HCT116 (cell line): ENCODE results near the gene MGA. TPM values are rescaled to one million over a fixed set of nuclear protein-coding genes. Genes with fewer than 3 reads are reported as not detected.

Experiments
- ATAC-seq: fragments of 200-7000 bp; cut with Tn5 transposase; 2 replicates; pipeline ENCODE4 v1.9.1; 2020; ENCODE audit warnings: mild to moderate bottlenecking, moderate library complexity
- BruUV-seq: library from RNA; stranded (reverse); fragments of 400-500 nt; replicated peaks from 2 replicates; lab custom pipeline; 2021; lab: Mats Ljungman, UMichigan
- CTCF ChIA-PET: fragments of 300-600 bp; sonication (Branson Sonifier 250); formaldehyde crosslinking; loops from one replicate; lab custom pipeline; 2021; ENCODE audit warnings: antibody characterized with exemption; lab: Charles Lee
- POLR2A ChIA-PET: fragments of 300-600, 350-600 bp; sonication (Branson Sonifier 250); formaldehyde crosslinking; loops from one replicate; lab custom pipeline; 2021; ENCODE audit warnings: antibody characterized with exemption; lab: Charles Lee
- RAD21 ChIA-PET, 2 experiments: fragments of 300-600 bp; sonication (Branson Sonifier 250); formaldehyde crosslinking; loops; one replicate each; lab custom pipeline; 2023; ENCODE audit warnings: low total read pairs in 2 of 2; ENCODE audit not compliant: uncharacterized antibody in 2 of 2, unreplicated experiment in 2 of 2, low non-redundant PET in 1 of 2; lab: Charles Lee
- DNase-seq: peaks from one replicate; pipeline ENCODE4 v3.0.0-alpha.2; 2010; ENCODE audit warnings: low read depth, low spot score
- H2AFZ ChIP-seq: fragments of 200-600 bp; shearing (Covaris generic), sonication (generic); 2 replicates; pipeline ENCODE4 v1.6.1; 2017; ENCODE audit warnings: low read depth, mixed run types, mixed read lengths, antibody characterized with exemption, low read length; ENCODE audit not compliant: poor library complexity, severe bottlenecking
- H3K27ac ChIP-seq: 2 replicates; pipeline ENCODE4 v1.5.1; 2012; ENCODE audit warnings: low read depth, low read length
- H3K27me3 ChIP-seq: fragments of 200-600 bp; sonication (generic); 2 replicates; pipeline ENCODE4 v1.6.1; 2016; ENCODE audit warnings: mixed run types, low read length, mixed read lengths; ENCODE audit not compliant: insufficient read depth
- H3K36me3 ChIP-seq, 2 experiments: fragments of 200-500 bp in 1 of 2; fragments of 200-600 bp in 1 of 2; sonication (Bioruptor generic) in 1 of 2; sonication (generic) in 1 of 2; 2 replicates each; pipeline versions ENCODE4 v1.5.1 to v1.6.1; 2014 to 2016; ENCODE audit warnings: low read length in 2 of 2, inconsistent platforms in 1 of 2, mixed read lengths in 1 of 2, mixed run types in 1 of 2; ENCODE audit not compliant: insufficient read depth in 2 of 2, control insufficient read depth in 1 of 2
- H3K4me1 ChIP-seq, 2 experiments: fragments of 200-600 bp in 1 of 2; sonication (generic) in 1 of 2; 2 replicates each; pipeline versions ENCODE4 v1.5.1 to v1.6.1; 2012 to 2017; ENCODE audit warnings: low read length in 2 of 2, inconsistent platforms in 1 of 2, mild to moderate bottlenecking in 1 of 2, mixed read lengths in 1 of 2, mixed run types in 1 of 2, moderate library complexity in 1 of 2; ENCODE audit not compliant: insufficient read depth in 2 of 2, control insufficient read depth in 1 of 2
- H3K4me2 ChIP-seq: fragments of 200-600 bp; sonication (generic); 2 replicates; pipeline ENCODE4 v1.6.1; 2017; ENCODE audit warnings: mixed run types, low read length, mixed read lengths
- H3K4me3 ChIP-seq, 2 experiments: fragments of 200-600 bp in 1 of 2; sonication (generic) in 1 of 2; replicated peaks in 1 of 2; 2 replicates each; pipeline ENCODE4 v1.5.1; 2011 to 2016; ENCODE audit warnings: low read length in 2 of 2, control low read depth in 1 of 2, low read depth in 1 of 2, mild to moderate bottlenecking in 1 of 2, mixed read lengths in 1 of 2, mixed run types in 1 of 2
- H3K79me2 ChIP-seq: fragments of 200-600 bp; sonication (generic); 2 replicates; pipeline ENCODE4 v1.6.1; 2017; ENCODE audit warnings: mild to moderate bottlenecking, mixed run types, low read length, moderate library complexity, mixed read lengths; ENCODE audit not compliant: insufficient read depth
- H3K9ac ChIP-seq: fragments of 200-600 bp; sonication (generic); 2 replicates; pipeline ENCODE4 v1.6.1; 2016; ENCODE audit warnings: low read length, mixed read lengths
- H3K9me2 ChIP-seq: fragments of 200-600 bp; sonication (generic), shearing (Covaris generic); 2 replicates; pipeline ENCODE4 v1.6.1; 2017; ENCODE audit warnings: mixed run types, mild to moderate bottlenecking, moderate library complexity; ENCODE audit not compliant: insufficient read depth
- H3K9me3 ChIP-seq, 2 experiments: fragments of 200-500 bp in 1 of 2; fragments of 200-600 bp in 1 of 2; sonication (Bioruptor generic) in 1 of 2; sonication (generic) in 1 of 2; 2 replicates each; pipeline ENCODE4 v1.6.1; 2014 to 2017; ENCODE audit warnings: low read length in 2 of 2, mixed read lengths in 2 of 2, inconsistent platforms in 1 of 2, low read depth in 1 of 2, mild to moderate bottlenecking in 1 of 2, mixed run types in 1 of 2, moderate library complexity in 1 of 2; ENCODE audit not compliant: control insufficient read depth in 1 of 2, insufficient read depth in 1 of 2
- H4K20me1 ChIP-seq: fragments of 200-600 bp; sonication (generic), shearing (Covaris generic); 2 replicates; pipeline ENCODE4 v1.6.1; 2017; ENCODE audit warnings: mixed run types, mild to moderate bottlenecking, moderate library complexity; ENCODE audit not compliant: insufficient read depth
- ATF3 ChIP-seq: IDR thresholded peaks from 2 replicates; pipeline ENCODE4 v1.6.1; 2012
- CBX3 ChIP-seq: IDR thresholded peaks from 2 replicates; pipeline ENCODE4 v1.6.1; 2012; ENCODE audit warnings: low read depth
- EGR1 ChIP-seq: IDR thresholded peaks from 2 replicates; pipeline ENCODE4 v1.6.1; 2012; ENCODE audit warnings: low read depth
- FOSL1 ChIP-seq: IDR thresholded peaks from 2 replicates; pipeline ENCODE4 v1.6.1; 2012; ENCODE audit warnings: low read depth
- RAD21 ChIP-seq: IDR thresholded peaks from 2 replicates; pipeline ENCODE4 v1.6.1; 2012; ENCODE audit warnings: low read depth, mild to moderate bottlenecking
- SP1 ChIP-seq: IDR thresholded peaks from 2 replicates; pipeline ENCODE4 v1.6.1; 2012; ENCODE audit warnings: low read depth
- YY1 ChIP-seq: IDR thresholded peaks from 2 replicates; pipeline ENCODE4 v1.6.1; 2011; ENCODE audit warnings: low read length, low read depth, moderate library complexity, mild to moderate bottlenecking; ENCODE audit not compliant: insufficient replicate concordance; ENCODE audit errors: extremely low read depth
- ZBTB33 ChIP-seq: IDR thresholded peaks from 2 replicates; pipeline ENCODE4 v1.6.1; 2011; ENCODE audit warnings: mild to moderate bottlenecking, low read length, moderate library complexity; ENCODE audit not compliant: insufficient replicate concordance; ENCODE audit errors: extremely low read depth
- intact Hi-C: fragments of 100-400 bp; cut with micrococcal nuclease; formaldehyde crosslinking; loops from 2 replicates; pipeline ENCODE4 v1.10.0; 2022
- total RNA-seq: library from RNA; stranded (reverse); gene quantifications from one replicate; pipeline ENCODE4 v1.2.1, GENCODE V29; 2021; ENCODE audit not compliant: unreplicated experiment
- TF ChIP-seq, protein P1 (sequence below): IDR thresholded peaks from 2 replicates; pipeline ENCODE4 v1.6.1; 2012; ENCODE audit warnings: low read depth
- TF ChIP-seq, protein P2 (sequence below): IDR thresholded peaks from 2 replicates; pipeline ENCODE4 v1.6.1; 2012

The MGA gene
- total RNA-seq, 1 experiment from 2014 or later, result 28.9 TPM

DNA sequence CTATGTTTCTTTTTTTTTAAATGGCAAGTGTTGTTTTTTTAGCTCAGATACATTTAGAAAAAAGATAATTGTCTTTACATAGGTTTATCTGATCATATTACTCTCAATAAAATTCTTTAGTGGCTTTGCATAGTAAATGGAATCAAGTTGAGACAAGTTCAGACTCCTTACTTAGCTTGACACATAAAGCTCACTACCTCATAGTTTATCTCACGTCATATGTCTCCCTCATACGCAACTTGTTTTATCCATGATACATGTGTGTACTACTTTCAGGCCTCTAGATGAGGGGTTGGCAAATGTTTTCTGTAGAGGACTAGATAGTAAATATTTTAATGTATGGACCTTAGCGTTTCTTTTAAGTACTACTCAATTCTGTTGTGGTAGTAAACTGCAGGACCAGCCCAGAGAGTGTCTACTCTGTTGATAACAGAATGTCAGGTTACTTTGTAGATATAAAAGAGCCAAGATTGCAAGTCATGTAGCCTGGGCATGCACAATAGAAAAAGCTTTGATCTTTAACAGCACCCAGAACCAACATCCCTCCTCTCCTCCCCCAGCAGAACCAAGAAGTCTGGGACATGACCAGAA lies 28.2 kb upstream of the MGA start:
- DNase-seq (no peak), ATAC-seq (no peak)
- Histone ChIP-seq H3K9me3 (no peaks in the 10 kb centered on the region), H4K20me1 (no peaks in the 10 kb centered on the region), H3K27me3 (no peaks in the 10 kb centered on the region), H3K4me3 (no peak overlapping the region)
- POLR2A ChIA-PET, result no interaction called here
- TF ChIP-seq SP1 (no peak), FOSL1 (no peak), ZBTB33 (no peak), RAD21 (no peak), YY1 (no peak), CBX3 (no peak), ATF3 (no peak), EGR1 (no peak)
- TF ChIP-seq, protein P1, sequence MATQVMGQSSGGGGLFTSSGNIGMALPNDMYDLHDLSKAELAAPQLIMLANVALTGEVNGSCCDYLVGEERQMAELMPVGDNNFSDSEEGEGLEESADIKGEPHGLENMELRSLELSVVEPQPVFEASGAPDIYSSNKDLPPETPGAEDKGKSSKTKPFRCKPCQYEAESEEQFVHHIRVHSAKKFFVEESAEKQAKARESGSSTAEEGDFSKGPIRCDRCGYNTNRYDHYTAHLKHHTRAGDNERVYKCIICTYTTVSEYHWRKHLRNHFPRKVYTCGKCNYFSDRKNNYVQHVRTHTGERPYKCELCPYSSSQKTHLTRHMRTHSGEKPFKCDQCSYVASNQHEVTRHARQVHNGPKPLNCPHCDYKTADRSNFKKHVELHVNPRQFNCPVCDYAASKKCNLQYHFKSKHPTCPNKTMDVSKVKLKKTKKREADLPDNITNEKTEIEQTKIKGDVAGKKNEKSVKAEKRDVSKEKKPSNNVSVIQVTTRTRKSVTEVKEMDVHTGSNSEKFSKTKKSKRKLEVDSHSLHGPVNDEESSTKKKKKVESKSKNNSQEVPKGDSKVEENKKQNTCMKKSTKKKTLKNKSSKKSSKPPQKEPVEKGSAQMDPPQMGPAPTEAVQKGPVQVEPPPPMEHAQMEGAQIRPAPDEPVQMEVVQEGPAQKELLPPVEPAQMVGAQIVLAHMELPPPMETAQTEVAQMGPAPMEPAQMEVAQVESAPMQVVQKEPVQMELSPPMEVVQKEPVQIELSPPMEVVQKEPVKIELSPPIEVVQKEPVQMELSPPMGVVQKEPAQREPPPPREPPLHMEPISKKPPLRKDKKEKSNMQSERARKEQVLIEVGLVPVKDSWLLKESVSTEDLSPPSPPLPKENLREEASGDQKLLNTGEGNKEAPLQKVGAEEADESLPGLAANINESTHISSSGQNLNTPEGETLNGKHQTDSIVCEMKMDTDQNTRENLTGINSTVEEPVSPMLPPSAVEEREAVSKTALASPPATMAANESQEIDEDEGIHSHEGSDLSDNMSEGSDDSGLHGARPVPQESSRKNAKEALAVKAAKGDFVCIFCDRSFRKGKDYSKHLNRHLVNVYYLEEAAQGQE, result no peak
- TF ChIP-seq, protein P2, sequence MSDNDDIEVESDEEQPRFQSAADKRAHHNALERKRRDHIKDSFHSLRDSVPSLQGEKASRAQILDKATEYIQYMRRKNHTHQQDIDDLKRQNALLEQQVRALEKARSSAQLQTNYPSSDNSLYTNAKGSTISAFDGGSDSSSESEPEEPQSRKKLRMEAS, result no peak
- TF ChIP-seq, all 23 proteins: peak for 0
- RAD21 ChIA-PET, result no interaction called here
- CTCF ChIA-PET, result no interaction called here
- Histone ChIP-seq H3K9me2 (no peaks in the 10 kb centered on the region), H3K9ac (no peak overlapping the region), H3K4me1 (no peaks in the 10 kb centered on the region), H3K27ac (no peak overlapping the region), H2AFZ (no peak overlapping the region), H3K79me2 (no peaks in the 10 kb centered on the region), H3K36me3 (no peaks in the 10 kb centered on the region), H3K4me2 (no peak overlapping the region)
- no TSS peak for BruUV-seq
- intact Hi-C loops, result no loop called here
